GM18868 (cell line): ENCODE data around the gene GTF2H3.

Experiments
- ATAC-seq: cut with Tn5 transposase; IDR thresholded peaks from one replicate; pipeline ENCODE4 v1.9.1; 2021; ENCODE audit warnings: mild to moderate bottlenecking, moderate library complexity; ENCODE audit not compliant: unreplicated experiment

GTF2H3 gene

GRCh38 chr12:123705935-123706334, 72.3 kb downstream of the GTF2H3 start:
- ATAC-seq = no peak

- ATAC-seq = no peak
Measured at GRCh38 chr12:123707466-123707865, 73.8 kb downstream of the GTF2H3 start.
